Occipital lobe (tissue), 2 donors: Measurements from ENCODE around the gene COL27A1. TPM values are rescaled to one million over a fixed set of nuclear protein-coding genes. Genes with fewer than 3 reads are reported as not detected.
"Not testable (repeated sequence)": the region's sequence is repeated elsewhere in the genome, so short reads cannot be mapped to it uniquely, and the experiment has no call there.

ENCODE experiments used
- DNase-seq: peaks from one replicate; lab custom pipeline; 2025; lab: John Stamatoyannopoulos, UW
- total RNA-seq: library from RNA; depleted of rRNA; stranded (reverse); fragments of >200 nt; gene quantifications from one replicate; pipeline ENCODE4 v1.2.3, GENCODE V29; 2014

The COL27A1 gene
- total RNA-seq, 1 donor from 2014 or later = 1.4 TPM

- DNase-seq = no peak
These were observed 33.0 kb upstream of the COL27A1 start for GRCh38 chr9:114122136-114123027.

GRCh38 chr9:114123031-114123977 is 32.0 kb upstream of the COL27A1 start:
- no peak for DNase-seq

GRCh38 chr9:114124138-114124537 is 31.2 kb upstream of the COL27A1 start:
- DNase-seq = no peak

GRCh38 chr9:114124666-114125475 is 30.5 kb upstream of the COL27A1 start:
- DNase-seq = no peak

GRCh38 chr9:114125476-114126013 is 29.8 kb upstream of the COL27A1 start:
- no peak for DNase-seq

- DNase-seq = no peak
These were observed 28.9 kb upstream of the COL27A1 start for GRCh38 chr9:114126247-114127060.

GRCh38 chr9:114128759-114129158 is 26.6 kb upstream of the COL27A1 start:
- not testable (repeated sequence) for DNase-seq

- no peak for DNase-seq
These were observed 25.2 kb upstream of the COL27A1 start for GRCh38 chr9:114130141-114130540.

GRCh38 chr9:114130624-114131277 is 24.6 kb upstream of the COL27A1 start:
- DNase-seq = no peak

- DNase-seq = no peak
These were observed 23.4 kb upstream of the COL27A1 start for GRCh38 chr9:114131808-114132549.

- no peak for DNase-seq
These were observed 22.8 kb upstream of the COL27A1 start for GRCh38 chr9:114132550-114132918.

- DNase-seq = no peak
These were observed 20.4 kb upstream of the COL27A1 start for GRCh38 chr9:114134827-114135396.

GRCh38 chr9:114137831-114138230 is 17.5 kb upstream of the COL27A1 start:
- DNase-seq = no peak

GRCh38 chr9:114138552-114138971 is 16.8 kb upstream of the COL27A1 start:
- DNase-seq = no peak

- DNase-seq = no peak
These were observed 16.3 kb upstream of the COL27A1 start for GRCh38 chr9:114139071-114139470.

GRCh38 chr9:114140401-114140800 is 14.9 kb upstream of the COL27A1 start:
- DNase-seq = no peak

GRCh38 chr9:114140850-114141249 is 14.5 kb upstream of the COL27A1 start:
- DNase-seq = no peak

GRCh38 chr9:114141553-114142402 is 13.6 kb upstream of the COL27A1 start:
- DNase-seq = no peak
